Measurements from ENCODE around the gene PLN. TPM values are rescaled to one million over a fixed set of nuclear protein-coding genes. Genes with fewer than 3 reads are reported as not detected.

PLN gene
- total RNA-seq, 1 experiment from 2014 or later = not detected

DNA sequence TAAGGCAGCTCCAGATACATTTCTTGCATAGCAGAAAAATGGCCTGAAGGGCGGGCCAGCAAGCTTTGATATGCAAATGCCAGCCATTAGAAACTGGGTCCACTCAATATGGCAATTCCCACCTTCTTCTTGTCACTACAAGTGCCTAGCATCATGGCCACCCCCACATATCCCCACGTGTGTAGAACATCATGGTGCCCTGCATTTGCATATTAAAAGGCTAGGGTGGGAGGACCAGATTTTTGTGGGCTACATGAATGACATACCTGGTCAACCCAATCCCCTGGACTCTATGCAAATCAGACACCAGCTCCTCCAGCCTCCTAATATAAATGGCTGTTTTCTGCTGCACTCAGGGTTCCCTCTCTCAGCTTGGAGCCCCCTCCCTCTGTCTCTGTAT, 31.7 kb downstream of the PLN start:
- no peak overlapping the region for H3K4me3 ChIP-seq (ENCODE audit: insufficient read depth, low read depth, low read length)
- peaks cover 5% of the 10 kb centered on the region for H3K36me3 ChIP-seq (replicated peaks; ENCODE audit: control insufficient read depth, insufficient read depth, low read length)
- DNase-seq = no peak
- H3K27me3 ChIP-seq (ENCODE audit: control insufficient read depth, insufficient read depth, low read length) = no peaks in the 10 kb centered on the region

GRCh38 chr6:118580585-118581419, 32.7 kb downstream of the PLN start:
- peaks cover 5% of the 10 kb centered on the region; the same call in 1 of the 2 replicates for H3K36me3 ChIP-seq (replicated peaks; ENCODE audit: control insufficient read depth, insufficient read depth, low read length)
- no peak overlapping the region for H3K4me3 ChIP-seq (ENCODE audit: insufficient read depth, low read depth, low read length)
- no peaks in the 10 kb centered on the region for H3K27me3 ChIP-seq (ENCODE audit: control insufficient read depth, insufficient read depth, low read length)
- DNase-seq = peak; percentile 60

DNA sequence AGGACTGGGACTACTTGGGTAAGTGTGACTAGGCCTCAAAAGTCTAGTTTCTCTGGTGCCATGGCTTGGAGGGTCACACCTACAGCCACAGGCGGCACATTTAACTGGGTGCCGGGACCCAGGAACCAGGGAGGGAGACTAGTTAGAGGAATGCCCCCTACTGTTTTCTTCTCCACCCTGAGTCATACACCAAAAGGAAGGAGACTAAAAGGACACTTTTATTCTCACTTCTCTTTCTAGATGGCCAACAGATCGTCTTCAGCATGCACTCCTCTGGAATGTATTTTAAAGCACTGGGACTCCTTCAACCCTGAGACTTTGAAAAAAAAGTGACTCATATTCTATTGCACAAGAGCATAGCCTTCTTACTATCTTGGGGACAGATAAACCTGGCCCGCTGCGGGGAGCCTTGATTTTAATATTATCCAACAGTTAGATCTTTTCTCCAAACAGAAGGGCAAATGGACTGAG, 33.4 kb downstream of the PLN start:
- Histone ChIP-seq H3K4me3 (ENCODE audit: insufficient read depth, low read depth, low read length) (no peak overlapping the region), H3K36me3 (replicated peaks; ENCODE audit: control insufficient read depth, insufficient read depth, low read length) (peaks cover 3% of the 10 kb centered on the region; the same call in 1 of the 2 replicates), H3K27me3 (ENCODE audit: control insufficient read depth, insufficient read depth, low read length) (no peaks in the 10 kb centered on the region)
- no peak for DNase-seq

DNA sequence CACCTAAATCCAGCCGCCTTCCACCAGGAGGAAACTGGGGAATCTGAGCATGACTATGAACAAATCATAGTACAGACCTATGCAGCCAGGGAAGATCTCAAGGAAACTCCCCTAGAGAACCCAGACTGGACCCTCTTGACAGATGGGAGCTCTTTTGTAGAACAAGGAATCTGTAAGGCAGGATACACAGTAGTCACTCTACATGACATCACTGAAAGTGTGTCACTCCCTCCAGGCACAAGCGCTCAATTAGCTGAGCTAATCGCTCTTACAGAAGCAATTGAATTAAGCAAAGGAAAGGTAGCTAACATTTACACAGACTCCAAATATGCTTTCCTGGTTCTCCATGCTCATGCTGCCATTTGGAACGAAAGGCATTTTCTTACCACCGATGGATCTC, 36.8 kb downstream of the PLN start:
- H3K4me3 ChIP-seq (ENCODE audit: insufficient read depth, low read depth, low read length) = no peak overlapping the region
- no peaks in the 10 kb centered on the region for H3K27me3 ChIP-seq (ENCODE audit: control insufficient read depth, insufficient read depth, low read length)
- no peaks in the 10 kb centered on the region for H3K36me3 ChIP-seq (replicated peaks; ENCODE audit: control insufficient read depth, insufficient read depth, low read length)
- no peak for DNase-seq

DNA sequence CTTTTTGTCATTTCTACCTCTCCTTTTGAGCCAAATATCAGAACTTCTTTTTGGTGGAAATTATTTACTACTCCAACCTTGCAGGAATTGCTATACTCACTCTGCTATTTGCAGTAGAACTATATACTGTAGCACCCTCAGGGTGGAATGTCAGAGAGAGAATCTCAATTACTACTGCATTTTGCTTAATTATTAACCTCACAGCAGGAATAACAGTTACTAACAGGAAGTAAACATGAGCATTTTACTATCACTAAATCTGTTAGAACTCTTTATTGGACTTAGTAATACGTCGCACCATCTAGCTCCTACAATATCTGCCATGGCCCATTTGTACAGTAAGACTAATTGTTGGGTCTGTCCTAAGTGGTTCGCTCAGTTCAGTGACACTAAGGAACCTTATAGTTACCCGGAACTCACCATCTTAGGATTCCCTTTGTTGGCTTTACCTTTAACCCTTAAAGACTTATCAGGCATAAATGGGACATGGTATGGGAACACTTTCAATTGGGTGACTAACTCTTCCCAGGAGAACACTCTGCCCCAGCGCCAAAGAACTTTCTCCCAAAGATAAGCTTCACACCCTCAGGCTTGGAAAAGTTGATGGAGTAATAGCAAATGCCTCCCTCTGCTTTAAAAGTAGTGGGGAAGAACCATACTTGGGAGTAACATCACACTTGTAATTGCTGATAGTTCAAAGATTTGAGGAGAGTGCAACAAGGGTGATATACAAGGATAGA, 38.8 kb downstream of the PLN start:
- DNase-seq = no peak
- H3K4me3 ChIP-seq (ENCODE audit: insufficient read depth, low read depth, low read length) = no peak overlapping the region
- H3K36me3 ChIP-seq (replicated peaks; ENCODE audit: control insufficient read depth, insufficient read depth, low read length) = no peaks in the 10 kb centered on the region
- H3K27me3 ChIP-seq (ENCODE audit: control insufficient read depth, insufficient read depth, low read length) = no peaks in the 10 kb centered on the region

DNA sequence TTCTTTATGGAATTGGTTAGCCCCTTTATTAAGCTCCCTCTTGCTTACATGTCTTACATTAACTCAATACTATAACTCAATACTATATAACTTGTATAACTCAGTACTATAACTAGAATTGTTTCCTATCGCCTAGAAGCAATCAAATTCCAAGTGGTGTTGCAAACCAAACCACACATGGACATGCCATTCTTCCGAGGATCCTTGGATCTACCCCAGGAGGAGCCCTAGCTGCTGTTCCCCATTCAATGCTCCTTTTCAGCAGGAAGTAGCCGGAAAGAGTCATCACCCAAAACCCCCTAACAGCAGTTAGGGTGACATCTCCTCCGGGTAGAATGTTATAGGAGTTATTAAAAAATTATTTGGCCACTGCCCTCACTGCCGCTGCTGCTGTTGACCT, 40.5 kb downstream of the PLN start:
- no peaks in the 10 kb centered on the region for H3K27me3 ChIP-seq (ENCODE audit: control insufficient read depth, insufficient read depth, low read length)
- H3K4me3 ChIP-seq (ENCODE audit: insufficient read depth, low read depth, low read length) = no peak overlapping the region
- no peak for DNase-seq
- H3K36me3 ChIP-seq (replicated peaks; ENCODE audit: control insufficient read depth, insufficient read depth, low read length) = no peaks in the 10 kb centered on the region

DNA sequence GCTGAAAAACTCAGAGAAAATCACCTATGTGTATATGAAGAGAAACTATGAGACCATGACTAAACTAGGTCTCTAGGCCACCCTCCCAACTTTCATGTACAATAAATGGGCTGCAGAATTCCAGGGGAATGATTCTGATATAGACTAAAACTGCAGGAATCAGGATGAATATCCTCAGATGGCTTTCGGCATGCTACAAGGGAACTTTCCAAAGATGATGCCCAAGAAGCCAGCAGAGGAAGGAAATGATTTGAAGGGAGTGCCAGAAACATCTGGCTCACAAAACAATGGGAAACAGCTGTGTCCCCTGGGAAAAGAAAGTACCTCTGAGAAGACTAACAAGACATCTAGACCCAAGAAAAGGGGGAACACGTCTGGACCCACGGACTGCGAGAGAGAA, 41.1 kb downstream of the PLN start:
- Histone ChIP-seq H3K27me3 (ENCODE audit: control insufficient read depth, insufficient read depth, low read length) (no peaks in the 10 kb centered on the region), H3K4me3 (ENCODE audit: insufficient read depth, low read depth, low read length) (no peak overlapping the region), H3K36me3 (replicated peaks; ENCODE audit: control insufficient read depth, insufficient read depth, low read length) (no peaks in the 10 kb centered on the region)
- no peak for DNase-seq

DNA sequence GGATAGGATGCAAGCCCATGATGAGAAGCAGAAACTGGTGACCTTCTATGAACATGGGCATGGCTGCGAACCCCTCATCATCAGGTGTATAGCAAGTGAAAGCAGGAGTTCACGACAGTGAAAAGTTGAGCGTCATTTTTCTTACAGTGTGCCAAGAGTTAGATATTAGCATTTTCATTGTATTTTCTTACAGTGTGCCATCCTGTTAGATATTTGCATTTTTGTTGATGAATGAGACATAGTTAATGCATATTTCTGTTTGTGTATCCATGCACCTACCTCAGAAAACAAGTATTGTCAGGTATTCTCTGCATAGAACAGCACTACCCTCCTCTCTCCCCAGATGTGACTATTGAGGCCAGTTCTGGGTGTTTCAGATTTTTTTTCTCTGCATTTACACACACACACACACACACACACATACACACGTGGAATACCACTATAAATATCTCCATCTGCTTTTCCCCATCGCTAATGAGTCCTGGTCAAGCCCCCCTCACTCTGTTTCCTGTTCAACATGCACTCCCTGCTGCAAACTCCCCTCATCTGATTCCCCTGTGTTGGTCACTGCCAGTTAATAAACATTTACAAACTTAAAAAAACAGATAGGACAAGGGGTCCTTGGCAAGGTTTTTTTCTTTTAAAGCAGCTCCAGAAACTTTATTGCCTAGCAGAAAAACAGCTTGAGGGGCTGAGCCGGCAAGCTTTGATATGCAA, 41.7 kb downstream of the PLN start:
- Histone ChIP-seq H3K36me3 (replicated peaks; ENCODE audit: control insufficient read depth, insufficient read depth, low read length) (no peaks in the 10 kb centered on the region), H3K27me3 (ENCODE audit: control insufficient read depth, insufficient read depth, low read length) (no peaks in the 10 kb centered on the region), H3K4me3 (ENCODE audit: insufficient read depth, low read depth, low read length) (no peak overlapping the region)
- DNase-seq = no peak

- no peak for DNase-seq
- Histone ChIP-seq H3K36me3 (replicated peaks; ENCODE audit: control insufficient read depth, insufficient read depth, low read length) (no peaks in the 10 kb centered on the region), H3K4me3 (ENCODE audit: insufficient read depth, low read depth, low read length) (no peak overlapping the region), H3K27me3 (ENCODE audit: control insufficient read depth, insufficient read depth, low read length) (no peaks in the 10 kb centered on the region)
Measured at GRCh38 chr6:118591897-118592296, 43.8 kb downstream of the PLN start.

GRCh38 chr6:118594877-118595276, 46.8 kb downstream of the PLN start:
- DNase-seq = no peak
- Histone ChIP-seq H3K4me3 (ENCODE audit: insufficient read depth, low read depth, low read length) (no peak overlapping the region), H3K27me3 (ENCODE audit: control insufficient read depth, insufficient read depth, low read length) (no peaks in the 10 kb centered on the region), H3K36me3 (replicated peaks; ENCODE audit: control insufficient read depth, insufficient read depth, low read length) (no peaks in the 10 kb centered on the region)

GRCh38 chr6:118596774-118597320, 48.8 kb downstream of the PLN start:
- no peak for DNase-seq
- Histone ChIP-seq H3K36me3 (replicated peaks; ENCODE audit: control insufficient read depth, insufficient read depth, low read length) (no peaks in the 10 kb centered on the region), H3K4me3 (ENCODE audit: insufficient read depth, low read depth, low read length) (no peak overlapping the region), H3K27me3 (ENCODE audit: control insufficient read depth, insufficient read depth, low read length) (no peaks in the 10 kb centered on the region)

- Histone ChIP-seq H3K36me3 (replicated peaks; ENCODE audit: control insufficient read depth, insufficient read depth, low read length) (no peaks in the 10 kb centered on the region), H3K4me3 (ENCODE audit: insufficient read depth, low read depth, low read length) (no peak overlapping the region), H3K27me3 (ENCODE audit: control insufficient read depth, insufficient read depth, low read length) (no peaks in the 10 kb centered on the region)
- peak; percentile 28 for DNase-seq
Measured at GRCh38 chr6:118597636-118598035, 49.5 kb downstream of the PLN start.

- no peaks in the 10 kb centered on the region for H3K27me3 ChIP-seq (ENCODE audit: control insufficient read depth, insufficient read depth, low read length)
- no peaks in the 10 kb centered on the region for H3K36me3 ChIP-seq (replicated peaks; ENCODE audit: control insufficient read depth, insufficient read depth, low read length)
- DNase-seq = no peak
- no peak overlapping the region for H3K4me3 ChIP-seq (ENCODE audit: insufficient read depth, low read depth, low read length)
Measured at GRCh38 chr6:118598324-118598723, 50.2 kb downstream of the PLN start.

GRCh38 chr6:118602300-118602699, 54.2 kb downstream of the PLN start:
- H3K27me3 ChIP-seq (ENCODE audit: control insufficient read depth, insufficient read depth, low read length) = no peaks in the 10 kb centered on the region
- no peaks in the 10 kb centered on the region for H3K36me3 ChIP-seq (replicated peaks; ENCODE audit: control insufficient read depth, insufficient read depth, low read length)
- DNase-seq = no peak
- no peak overlapping the region for H3K4me3 ChIP-seq (ENCODE audit: insufficient read depth, low read depth, low read length)
